ENCODE measurements around the gene PNPLA8.

- TF ChIP-seq, protein P1, sequence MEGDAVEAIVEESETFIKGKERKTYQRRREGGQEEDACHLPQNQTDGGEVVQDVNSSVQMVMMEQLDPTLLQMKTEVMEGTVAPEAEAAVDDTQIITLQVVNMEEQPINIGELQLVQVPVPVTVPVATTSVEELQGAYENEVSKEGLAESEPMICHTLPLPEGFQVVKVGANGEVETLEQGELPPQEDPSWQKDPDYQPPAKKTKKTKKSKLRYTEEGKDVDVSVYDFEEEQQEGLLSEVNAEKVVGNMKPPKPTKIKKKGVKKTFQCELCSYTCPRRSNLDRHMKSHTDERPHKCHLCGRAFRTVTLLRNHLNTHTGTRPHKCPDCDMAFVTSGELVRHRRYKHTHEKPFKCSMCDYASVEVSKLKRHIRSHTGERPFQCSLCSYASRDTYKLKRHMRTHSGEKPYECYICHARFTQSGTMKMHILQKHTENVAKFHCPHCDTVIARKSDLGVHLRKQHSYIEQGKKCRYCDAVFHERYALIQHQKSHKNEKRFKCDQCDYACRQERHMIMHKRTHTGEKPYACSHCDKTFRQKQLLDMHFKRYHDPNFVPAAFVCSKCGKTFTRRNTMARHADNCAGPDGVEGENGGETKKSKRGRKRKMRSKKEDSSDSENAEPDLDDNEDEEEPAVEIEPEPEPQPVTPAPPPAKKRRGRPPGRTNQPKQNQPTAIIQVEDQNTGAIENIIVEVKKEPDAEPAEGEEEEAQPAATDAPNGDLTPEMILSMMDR (IDR thresholded peaks at IDR 0.05): no peak
- no peak for TF ChIP-seq POLR2A (IDR thresholded peaks at IDR 0.05)
Observed at GRCh38 chr7:108559253-108559652, 33.3 kb upstream of the PNPLA8 start.

Data from heart left ventricle (tissue), 13 donors.